Spinal cord (tissue), 10 donors: ENCODE data around the gene GPN2. TPM values are rescaled to one million over a fixed set of nuclear protein-coding genes. Genes with fewer than 3 reads are reported as not detected.
"Not testable (repeated sequence)": the region's sequence is repeated elsewhere in the genome, so short reads cannot be mapped to it uniquely, and the experiment has no call there.

Experiments
- DNase-seq, 6 donors: peaks; one replicate each; pipeline versions ENCODE4 v3.0.0 to v3.0.0-alpha.2; 2013 to 2015; ENCODE audit warnings: low spot score in 6 of 6, low read depth in 4 of 6
- H3K27ac ChIP-seq: one replicate; pipeline ENCODE4 v1.5.1; 2013; ENCODE audit warnings: low read depth, low read length, control low read depth
- H3K27me3 ChIP-seq: one replicate; pipeline ENCODE4 v1.6.1; 2013; ENCODE audit warnings: low read length; ENCODE audit not compliant: control insufficient read depth, insufficient read depth
- H3K36me3 ChIP-seq: one replicate; pipeline ENCODE4 v1.6.1; 2013; ENCODE audit warnings: low read length; ENCODE audit not compliant: control insufficient read depth, insufficient read depth
- H3K4me1 ChIP-seq: one replicate; pipeline ENCODE4 v1.6.1; 2013; ENCODE audit warnings: low read length; ENCODE audit not compliant: control insufficient read depth, insufficient read depth
- H3K4me3 ChIP-seq: one replicate; pipeline ENCODE4 v1.5.1; 2013; ENCODE audit warnings: low read depth, low read length, control low read depth
- H3K9me3 ChIP-seq: one replicate; pipeline ENCODE4 v1.6.1; 2013; ENCODE audit warnings: low read length; ENCODE audit not compliant: control insufficient read depth, insufficient read depth
- WGBS: methylation state at CpG from one replicate; pipeline ENCODE4 v1.1.5; 2013; ENCODE audit warnings: missing lambda C conversion rate; ENCODE audit not compliant: insufficient coverage; 5-methylcytosine and 5-hydroxymethylcytosine counted together
- polyA plus RNA-seq, 2 donors: library from polyadenylated mRNA; unstranded; fragments of 120-200 nt; gene quantifications; one replicate each; pipeline ENCODE4 v1.2.1, GENCODE V29; 2013; ENCODE audit not compliant: insufficient read length in 2 of 2
- total RNA-seq, 2 donors: library from RNA; depleted of rRNA in 1 of 2; stranded (reverse); fragments of 120-200 nt in 1 of 2; fragments of >200 nt in 1 of 2; gene quantifications; one replicate each; pipeline versions ENCODE4 v1.2.3 to v1.2.4, GENCODE V29; 2013 to 2014
- donor health status: healthy.

The GPN2 gene
- total and polyA plus RNA-seq, 4 donors = 13.2 to 38.4 (median 23.0) TPM

GRCh38 chr1:26839339-26839722 lies 50.8 kb downstream of the GPN2 start:
- Histone ChIP-seq H3K36me3 (peaks cover 71% of the 10 kb centered on the region), H3K27me3 (no peaks in the 10 kb centered on the region), H3K27ac (no peak overlapping the region), H3K4me1 (no peaks in the 10 kb centered on the region), H3K9me3 (no peaks in the 10 kb centered on the region), H3K4me3 (no peak overlapping the region)
- DNase-seq = no peak
- WGBS = 80% methylated on average over 1 of the region's 1 CpG

DNA sequence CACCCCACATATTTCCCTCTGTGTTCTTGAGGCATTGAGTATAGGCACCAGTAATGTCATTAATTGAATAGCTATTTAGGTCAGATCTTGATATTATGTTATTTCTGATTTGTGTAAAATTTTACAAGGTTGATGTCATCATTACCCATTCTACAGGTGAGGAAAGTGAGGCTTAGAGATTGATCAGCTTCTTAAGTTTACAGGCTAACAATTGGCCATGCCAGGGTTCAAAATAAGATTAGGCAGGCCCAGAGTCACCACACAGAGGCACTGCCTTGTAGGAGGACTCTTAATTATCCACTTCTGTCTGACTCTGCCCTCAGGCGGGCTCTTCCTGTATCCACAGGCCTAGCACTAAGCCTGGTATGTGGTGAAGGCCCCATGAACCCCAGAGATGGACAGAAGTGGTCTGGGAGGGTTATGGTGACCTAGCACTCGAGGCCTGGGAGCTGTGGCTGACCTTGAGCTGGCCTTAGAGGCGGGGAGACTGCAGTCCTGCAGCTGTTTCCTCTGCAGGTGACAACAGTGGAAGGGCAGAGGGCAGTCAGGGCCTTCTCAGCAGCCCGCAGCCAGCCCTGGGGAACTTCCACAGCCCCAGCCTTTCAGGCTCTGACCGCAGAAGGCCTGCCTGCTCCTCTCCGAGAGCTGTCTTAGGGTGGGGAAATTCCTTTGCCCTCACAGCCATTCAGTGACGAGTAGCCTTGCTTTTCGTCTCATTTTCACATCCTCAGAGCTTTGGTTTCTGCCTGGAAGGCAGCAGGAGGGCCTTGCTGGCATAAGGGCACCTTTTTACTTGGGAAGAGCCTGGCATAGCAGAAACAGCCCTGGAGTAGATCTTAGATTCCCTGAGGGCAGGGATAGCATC lies 51.4 kb downstream of the GPN2 start:
- no peaks in the 10 kb centered on the region for H3K27me3 ChIP-seq
- no peaks in the 10 kb centered on the region for H3K9me3 ChIP-seq
- H3K4me3 ChIP-seq = no peak overlapping the region
- H3K4me1 ChIP-seq = no peaks in the 10 kb centered on the region
- no peak for DNase-seq
- H3K27ac ChIP-seq = no peak overlapping the region
- 87% methylated on average over 4 of the region's 8 CpGs for WGBS
- H3K36me3 ChIP-seq = peaks cover 75% of the 10 kb centered on the region

GRCh38 chr1:26837665-26838064 lies 52.4 kb downstream of the GPN2 start:
- 88% methylated on average over 5 of the region's 5 CpGs for WGBS

GRCh38 chr1:26833432-26834405 lies 56.4 kb downstream of the GPN2 start:
- 89% methylated on average over 21 of the region's 23 CpGs for WGBS
- H3K27ac ChIP-seq = no peak overlapping the region

More at GRCh38 chr1:26837665-26838064, 52.4 kb downstream of the GPN2 start:
- not testable (repeated sequence) for H3K4me3 ChIP-seq, H3K27me3 ChIP-seq, DNase-seq, H3K4me1 ChIP-seq, H3K27ac ChIP-seq, H3K9me3 ChIP-seq
- H3K36me3 ChIP-seq = peaks cover 74% of the 10 kb centered on the region

DNA sequence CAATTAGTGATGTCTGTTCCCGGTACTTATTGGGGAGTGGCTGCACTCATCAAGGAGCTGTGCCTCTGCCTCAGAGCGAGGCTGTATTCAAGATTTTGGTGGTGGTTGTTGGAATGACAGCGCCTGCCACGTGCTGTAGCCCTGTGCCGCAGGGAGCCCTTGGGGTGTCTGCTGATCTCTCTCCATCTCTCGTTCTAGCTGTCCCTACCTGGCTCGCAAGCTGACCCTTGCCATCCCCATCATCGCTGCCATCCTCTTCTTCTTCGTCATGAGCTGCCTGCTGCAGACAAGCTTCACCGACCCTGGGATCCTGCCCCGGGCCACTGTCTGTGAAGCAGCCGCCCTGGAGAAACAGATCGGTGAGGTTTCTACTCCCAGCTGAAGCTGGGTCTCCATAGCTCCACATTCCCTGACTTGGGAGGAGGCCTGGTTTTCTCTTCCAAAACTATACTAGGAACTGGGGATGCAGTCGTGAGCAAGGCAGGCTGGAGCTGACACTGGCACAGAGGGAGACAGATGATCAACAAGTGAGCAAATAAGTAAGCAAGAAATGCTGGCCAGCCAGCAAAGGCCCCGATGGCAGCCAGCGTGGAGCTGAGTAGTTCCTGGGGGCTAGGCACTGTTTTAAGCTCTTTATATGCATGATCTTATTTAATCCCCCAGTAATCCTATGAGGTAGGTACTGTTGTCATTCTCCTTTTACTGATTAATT lies 57.7 kb downstream of the GPN2 start:
- 92% methylated on average over 13 of the region's 16 CpGs for WGBS
- Histone ChIP-seq H3K4me1 (peaks cover 15% of the 10 kb centered on the region), H3K27me3 (no peaks in the 10 kb centered on the region), H3K36me3 (peaks cover 61% of the 10 kb centered on the region), H3K27ac (no peak overlapping the region), H3K4me3 (no peak overlapping the region), H3K9me3 (no peaks in the 10 kb centered on the region)
- no peak for DNase-seq

More at GRCh38 chr1:26833432-26834405, 56.4 kb downstream of the GPN2 start:
- DNase-seq = peak in 1 of 6 donors; percentile 3
- H3K9me3 ChIP-seq = no peaks in the 10 kb centered on the region
- no peak overlapping the region for H3K4me3 ChIP-seq
- peaks cover 71% of the 10 kb centered on the region for H3K36me3 ChIP-seq
- peaks cover 6% of the 10 kb centered on the region for H3K4me1 ChIP-seq
- H3K27me3 ChIP-seq = no peaks in the 10 kb centered on the region

GRCh38 chr1:26831546-26832248 lies 58.4 kb downstream of the GPN2 start:
- 40% methylated on average over 2 of the region's 3 CpGs for WGBS
- Histone ChIP-seq H3K27ac (no peak overlapping the region), H3K27me3 (no peaks in the 10 kb centered on the region), H3K4me1 (peaks cover 17% of the 10 kb centered on the region), H3K4me3 (no peak overlapping the region), H3K9me3 (no peaks in the 10 kb centered on the region), H3K36me3 (peaks cover 61% of the 10 kb centered on the region)
- DNase-seq = no peak

GRCh38 chr1:26831059-26831458 lies 59.0 kb downstream of the GPN2 start:
- peaks cover 19% of the 10 kb centered on the region for H3K4me1 ChIP-seq
- H3K27ac ChIP-seq = no peak overlapping the region
- no peaks in the 10 kb centered on the region for H3K9me3 ChIP-seq
- no peaks in the 10 kb centered on the region for H3K27me3 ChIP-seq
- peaks cover 58% of the 10 kb centered on the region for H3K36me3 ChIP-seq
- H3K4me3 ChIP-seq = no peak overlapping the region
- DNase-seq = no peak
- 83% methylated on average over 1 of the region's 3 CpGs for WGBS

DNA sequence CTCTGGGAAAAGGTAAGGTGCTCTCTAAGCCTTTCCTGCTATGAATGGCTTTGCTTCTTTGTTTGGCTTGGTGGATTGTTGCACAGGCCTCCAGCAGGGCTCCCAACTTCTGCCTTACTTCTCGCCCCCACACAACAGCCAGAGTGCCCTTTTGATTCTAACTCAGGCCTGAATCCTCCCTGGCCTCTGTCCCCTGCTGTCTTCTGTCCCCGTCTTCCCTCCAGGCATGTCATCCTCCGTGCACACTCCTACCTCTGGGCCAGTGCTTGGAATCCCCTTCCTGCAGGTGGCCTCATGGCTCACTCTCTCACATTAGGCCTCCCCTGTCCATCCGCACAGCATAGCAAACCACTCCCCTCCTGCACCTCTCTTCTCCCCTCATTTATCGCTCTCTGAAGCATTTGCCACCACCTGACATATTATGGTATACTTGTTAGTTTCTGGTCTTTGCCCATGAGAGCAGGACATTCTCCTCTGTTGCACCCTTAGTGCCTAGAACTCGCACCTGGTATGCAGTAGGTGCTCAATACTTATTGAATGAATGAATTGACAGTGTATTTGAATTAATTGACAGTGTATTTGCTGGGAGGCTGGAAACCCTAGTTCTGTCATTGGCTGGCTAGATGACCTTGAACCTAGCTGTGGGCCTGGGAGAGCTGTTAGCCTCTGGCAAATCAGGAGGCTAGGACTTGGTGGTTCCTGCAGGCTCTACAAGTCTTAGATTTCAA lies 60.7 kb downstream of the GPN2 start:
- H3K4me3 ChIP-seq = no peak overlapping the region

More for the DNA sequence above, 60.7 kb downstream of the GPN2 start:
- H3K4me1 ChIP-seq = peaks cover 23% of the 10 kb centered on the region
- no peak for DNase-seq
- no peaks in the 10 kb centered on the region for H3K9me3 ChIP-seq
- no peak overlapping the region for H3K27ac ChIP-seq
- peaks cover 41% of the 10 kb centered on the region for H3K36me3 ChIP-seq
- H3K27me3 ChIP-seq = no peaks in the 10 kb centered on the region
- 83% methylated on average over 4 of the region's 6 CpGs for WGBS
